Activated CD8-positive, alpha-beta T cell treated with anti-CD3 and anti-CD28 coated beads, Interleukin-2, amount 10 ng/mL, durations not matched to agents 7 days and 5 days (primary cell): ENCODE results near the gene SOX30. TPM values are rescaled to one million over a fixed set of nuclear protein-coding genes. Genes with fewer than 3 reads are reported as not detected.

Experiments
- ATAC-seq: fragments of 150-1000 bp; cut with Tn5 transposase; one replicate; pipeline ENCODE4 v1.10.0; 2021; ENCODE audit warnings: moderate library complexity
- CTCF ChIA-PET: fragments of 350-600 bp; sonication (Branson Sonifier 250); formaldehyde crosslinking; loops from one replicate; lab custom pipeline; 2021; ENCODE audit warnings: antibody characterized with exemption; lab: Charles Lee
- POLR2A ChIA-PET: fragments of 350-600 bp; sonication (Branson Sonifier 250); formaldehyde crosslinking; loops from one replicate; lab custom pipeline; 2021; ENCODE audit warnings: antibody characterized with exemption; lab: Charles Lee
- DNase-seq: peaks from one replicate; pipeline ENCODE4 v3.0.0-alpha.2; 2020
- H3K27ac Mint-ChIP-seq: one replicate; pipeline ENCODE4 v1.8.0; 2021; ENCODE audit warnings: mild to moderate bottlenecking, mixed read lengths
- H3K27me3 Mint-ChIP-seq: one replicate; pipeline ENCODE4 v1.8.0; 2021; ENCODE audit warnings: low read depth, mixed read lengths
- H3K36me3 Mint-ChIP-seq: one replicate; pipeline ENCODE4 v1.8.0; 2021; ENCODE audit warnings: low read depth, mixed read lengths
- H3K4me1 Mint-ChIP-seq: one replicate; pipeline ENCODE4 v1.8.0; 2021; ENCODE audit warnings: low read depth, mixed read lengths
- H3K4me3 Mint-ChIP-seq: one replicate; pipeline ENCODE4 v1.8.0; 2021; ENCODE audit warnings: mild to moderate bottlenecking, mixed read lengths
- H3K9me3 Mint-ChIP-seq: one replicate; pipeline ENCODE4 v1.8.0; 2022; ENCODE audit warnings: mixed read lengths; ENCODE audit not compliant: insufficient read depth
- total RNA-seq, 2 experiments: library from RNA; stranded (reverse); gene quantifications; one replicate each; pipeline ENCODE4 v1.2.3, GENCODE V29; 2021

The SOX30 gene
- total RNA-seq, 2 experiments from 2014 or later: 0.10 to 0.11 TPM

DNA sequence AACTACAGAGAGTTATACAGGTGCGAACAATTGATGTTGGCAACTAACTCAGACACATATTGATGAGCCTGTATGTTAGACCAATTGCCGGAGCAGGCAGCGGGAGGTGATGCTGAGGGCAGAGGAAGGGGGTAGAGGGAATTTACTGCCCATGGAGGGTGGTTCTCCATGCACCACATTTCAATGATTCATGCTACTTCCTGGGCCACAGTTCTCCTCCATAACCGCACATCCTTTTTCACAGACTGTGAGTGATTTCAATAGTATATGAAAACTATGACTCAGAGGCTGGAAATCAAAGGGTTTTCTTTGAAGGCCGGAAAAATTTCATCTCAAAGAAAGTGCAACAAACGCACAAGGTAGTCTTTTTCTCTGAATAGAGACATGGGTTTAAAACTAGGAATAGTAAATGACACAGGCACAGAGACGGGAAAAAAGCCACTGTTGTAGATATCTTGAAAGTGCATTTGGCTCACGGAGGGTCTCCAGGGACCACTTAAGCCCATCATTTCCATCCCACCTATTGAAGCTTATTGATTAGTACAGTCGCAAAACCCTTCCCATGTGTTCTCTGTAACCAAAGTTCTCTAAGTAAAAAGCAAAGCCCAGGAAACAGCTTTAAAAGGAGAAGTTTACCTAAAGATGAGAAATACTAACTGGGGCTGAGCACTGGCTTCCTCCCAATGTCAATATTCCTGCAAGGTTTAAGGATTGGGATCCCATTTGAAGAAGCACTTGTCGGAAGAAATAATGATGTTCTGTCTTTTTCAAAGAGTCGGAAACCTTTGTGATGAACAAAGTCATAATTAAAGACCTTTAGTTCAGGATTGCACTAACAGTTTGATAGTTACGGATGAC, 48.7 kb downstream of the SOX30 start:
- H3K27ac Mint-ChIP-seq: peak overlapping the region; percentile 84
- ATAC-seq: peak; percentile 69
- POLR2A ChIA-PET: no interaction called here
- no peaks in the 10 kb centered on the region for H3K27me3 Mint-ChIP-seq
- peaks cover 17% of the 10 kb centered on the region for H3K36me3 Mint-ChIP-seq
- CTCF ChIA-PET: no interaction called here
- H3K9me3 Mint-ChIP-seq: no peaks in the 10 kb centered on the region
- peak overlapping the region; percentile 56 for H3K4me3 Mint-ChIP-seq
- peaks cover 83% of the 10 kb centered on the region for H3K4me1 Mint-ChIP-seq
- peak; percentile 78 for DNase-seq

- ATAC-seq (peak; percentile 43), DNase-seq (peak; percentile 53)
- no peaks in the 10 kb centered on the region for H3K9me3 Mint-ChIP-seq
- ChIA-PET POLR2A (no interaction called here), CTCF (no interaction called here)
- H3K27ac Mint-ChIP-seq: peak overlapping the region; percentile 84
- H3K4me1 Mint-ChIP-seq: peaks cover 84% of the 10 kb centered on the region
- H3K4me3 Mint-ChIP-seq: no peak overlapping the region
- H3K27me3 Mint-ChIP-seq: no peaks in the 10 kb centered on the region
- H3K36me3 Mint-ChIP-seq: peaks cover 17% of the 10 kb centered on the region
These were observed 49.7 kb downstream of the SOX30 start for GRCh38 chr5:157602505-157602904.

DNA sequence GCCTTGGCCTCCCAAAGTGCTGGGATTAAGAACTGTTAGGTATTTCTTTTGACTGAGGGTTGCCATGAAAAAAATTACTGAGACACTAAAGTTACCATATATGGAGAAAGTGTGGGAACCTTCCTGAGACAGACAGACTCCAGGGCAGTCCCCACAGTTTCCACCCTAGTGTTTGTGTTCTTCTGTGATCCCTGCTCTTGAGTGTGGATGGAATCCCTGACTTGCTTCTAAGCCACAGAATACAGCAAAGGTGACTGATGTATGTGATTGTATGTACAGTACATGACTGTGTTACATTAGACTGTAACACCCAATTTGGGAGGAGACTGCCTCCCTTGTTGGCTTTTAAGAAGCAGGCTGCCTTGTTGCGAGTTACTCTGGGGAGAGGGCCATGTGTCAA, 52.0 kb downstream of the SOX30 start:
- Mint-ChIP-seq H3K27me3 (no peaks in the 10 kb centered on the region), H3K27ac (peak overlapping the region; percentile 60), H3K36me3 (peaks cover 23% of the 10 kb centered on the region), H3K4me3 (no peak overlapping the region), H3K4me1 (peaks cover 93% of the 10 kb centered on the region), H3K9me3 (no peaks in the 10 kb centered on the region)
- POLR2A ChIA-PET: no interaction called here
- CTCF ChIA-PET: no interaction called here
- no peak for DNase-seq
- ATAC-seq: no peak

- ATAC-seq (no peak), DNase-seq (no peak)
- Mint-ChIP-seq H3K4me1 (peaks cover 95% of the 10 kb centered on the region), H3K27me3 (no peaks in the 10 kb centered on the region), H3K36me3 (peaks cover 25% of the 10 kb centered on the region), H3K9me3 (no peaks in the 10 kb centered on the region), H3K27ac (no peak overlapping the region), H3K4me3 (no peak overlapping the region)
- ChIA-PET CTCF (interaction anchor here (0.6 to 0.9 kb wide), 2 partner anchors 22 to 27 kb away, joined by 3 read pairs; no protein-coding TSS in a partner anchor), POLR2A (no interaction called here)
These were observed 52.7 kb downstream of the SOX30 start for GRCh38 chr5:157599565-157599964.

GRCh38 chr5:157598350-157598936, 53.8 kb downstream of the SOX30 start:
- peak overlapping the region; percentile 65 for H3K27ac Mint-ChIP-seq
- ChIA-PET CTCF (interaction anchor here (0.9 to 1.6 kb wide), 2 partner anchors 13 to 21 kb away, joined by 3 to 4 read pairs; no protein-coding TSS in a partner anchor), POLR2A (no interaction called here)
- DNase-seq: no peak
- no peaks in the 10 kb centered on the region for H3K9me3 Mint-ChIP-seq
- H3K4me3 Mint-ChIP-seq: no peak overlapping the region
- ATAC-seq: no peak
- peaks cover 94% of the 10 kb centered on the region for H3K4me1 Mint-ChIP-seq
- no peaks in the 10 kb centered on the region for H3K27me3 Mint-ChIP-seq
- peaks cover 23% of the 10 kb centered on the region for H3K36me3 Mint-ChIP-seq

GRCh38 chr5:157597277-157597676, 55.0 kb downstream of the SOX30 start:
- POLR2A ChIA-PET: interaction anchor here (1.1 to 1.6 kb wide), 2 partner anchors 11 to 15 kb away, joined by 3 to 5 read pairs; no protein-coding TSS in a partner anchor
- H3K27me3 Mint-ChIP-seq: no peaks in the 10 kb centered on the region
- DNase-seq (no peak), ATAC-seq (no peak)
- peaks cover 24% of the 10 kb centered on the region for H3K36me3 Mint-ChIP-seq
- peaks cover 94% of the 10 kb centered on the region for H3K4me1 Mint-ChIP-seq
- no peak overlapping the region for H3K4me3 Mint-ChIP-seq
- H3K9me3 Mint-ChIP-seq: no peaks in the 10 kb centered on the region
- CTCF ChIA-PET: interaction anchor here (1.1 to 2.6 kb wide), 9 partner anchors 8 to 343 kb away, joined by 3 to 14 read pairs (median 6); no protein-coding TSS in a partner anchor
- H3K27ac Mint-ChIP-seq: peak overlapping the region; percentile 79

- peak; percentile 54 for DNase-seq
- peak; percentile 62 for ATAC-seq
- Mint-ChIP-seq H3K36me3 (peaks cover 29% of the 10 kb centered on the region), H3K4me3 (no peak overlapping the region), H3K4me1 (peaks cover 94% of the 10 kb centered on the region), H3K27ac (peak overlapping the region; percentile 79), H3K9me3 (no peaks in the 10 kb centered on the region), H3K27me3 (no peaks in the 10 kb centered on the region)
- ChIA-PET CTCF (interaction anchor here (0.6 to 2.6 kb wide), 12 partner anchors 9 to 343 kb away, joined by 3 to 14 read pairs (median 6); partner anchors contain the start of gene LSM11), POLR2A (interaction anchor here (0.9 to 1.6 kb wide), 2 partner anchors 11 to 16 kb away, joined by 3 to 5 read pairs; no protein-coding TSS in a partner anchor)
These were observed 55.8 kb downstream of the SOX30 start for GRCh38 chr5:157596487-157596886.

GRCh38 chr5:157594675-157595459, 57.4 kb downstream of the SOX30 start:
- peaks cover 80% of the 10 kb centered on the region for H3K4me1 Mint-ChIP-seq
- no peaks in the 10 kb centered on the region for H3K9me3 Mint-ChIP-seq
- ChIA-PET CTCF (interaction anchor here (0.8 to 2.6 kb wide), 6 partner anchors 14 to 148 kb away, joined by 3 to 10 read pairs (median 4); no protein-coding TSS in a partner anchor), POLR2A (no interaction called here)
- H3K4me3 Mint-ChIP-seq: peak overlapping the region; percentile 13
- ATAC-seq (no peak), DNase-seq (no peak)
- peak overlapping the region; percentile 47 for H3K27ac Mint-ChIP-seq
- no peaks in the 10 kb centered on the region for H3K27me3 Mint-ChIP-seq
- peaks cover 25% of the 10 kb centered on the region for H3K36me3 Mint-ChIP-seq

DNA sequence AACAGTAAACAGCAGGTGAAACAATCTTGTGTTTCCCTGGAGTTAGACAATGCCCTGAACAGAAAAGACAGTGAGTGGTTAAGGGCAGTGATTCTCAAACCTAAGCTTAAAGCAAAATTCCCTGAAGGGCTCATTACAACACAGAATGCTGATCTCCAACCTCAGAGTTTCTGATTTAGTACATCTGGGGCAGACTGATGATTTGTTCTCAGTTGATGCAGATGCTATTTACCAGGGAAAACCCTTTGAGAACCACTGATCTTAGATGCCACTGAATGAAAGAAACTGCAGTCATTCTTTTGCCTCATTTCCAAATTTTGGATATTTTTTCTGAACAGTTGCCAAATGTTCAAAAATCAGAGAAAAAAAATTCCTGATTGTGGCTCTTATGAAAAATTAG, 58.0 kb downstream of the SOX30 start:
- Mint-ChIP-seq H3K27me3 (no peaks in the 10 kb centered on the region), H3K36me3 (peaks cover 25% of the 10 kb centered on the region), H3K4me3 (no peak overlapping the region), H3K27ac (peak overlapping the region; percentile 47), H3K4me1 (peaks cover 77% of the 10 kb centered on the region), H3K9me3 (no peaks in the 10 kb centered on the region)
- DNase-seq: no peak
- CTCF ChIA-PET: interaction anchor here (1.0 to 2.6 kb wide), 5 partner anchors 14 to 149 kb away, joined by 3 to 7 read pairs (median 4); no protein-coding TSS in a partner anchor
- POLR2A ChIA-PET: interaction anchor here (0.6 to 1.4 kb wide), 2 partner anchors 13 to 245 kb away, joined by 3 read pairs; no protein-coding TSS in a partner anchor
- ATAC-seq: no peak

DNA sequence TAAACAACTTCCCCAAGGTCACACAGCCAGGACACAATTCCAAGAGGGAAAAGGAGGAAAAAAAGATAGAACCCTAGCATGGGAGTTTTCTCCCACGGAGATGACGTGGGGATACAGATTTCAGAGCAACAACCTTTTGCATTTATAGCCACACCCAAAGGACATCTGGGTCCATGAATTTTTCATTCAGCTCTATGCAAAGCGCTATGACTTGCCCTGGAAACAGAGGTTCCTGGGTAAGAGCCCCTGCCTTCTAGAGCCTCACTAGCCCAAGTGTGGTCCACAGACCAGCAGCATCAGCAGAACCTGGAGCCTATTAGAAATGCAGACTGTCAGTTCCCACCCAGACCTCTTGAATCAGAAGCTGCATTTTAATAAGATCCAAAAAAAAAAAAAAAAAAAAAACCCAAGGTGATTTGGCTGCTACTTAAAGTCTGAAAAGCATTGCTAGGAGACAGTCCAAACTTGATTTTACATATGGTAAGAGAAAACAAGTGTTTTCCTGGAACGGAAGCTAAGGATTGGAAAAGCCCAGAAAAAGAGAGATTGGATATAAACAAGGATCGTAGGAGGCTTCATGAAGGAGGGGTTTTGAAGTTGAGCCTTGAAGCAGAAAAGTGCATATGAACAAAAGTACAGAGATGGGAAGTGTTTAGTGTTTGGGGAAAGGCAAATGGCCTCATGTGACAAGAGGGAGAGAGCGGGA, 59.0 kb downstream of the SOX30 start:
- H3K4me3 Mint-ChIP-seq: no peak overlapping the region
- ChIA-PET CTCF (interaction anchor here (1.0 to 2.6 kb wide), 4 partner anchors 12 to 150 kb away, joined by 3 to 7 read pairs (median 5); no protein-coding TSS in a partner anchor), POLR2A (interaction anchor here (0.6 to 1.4 kb wide), 3 partner anchors 14 to 244 kb away, joined by 3 read pairs; no protein-coding TSS in a partner anchor)
- peaks cover 19% of the 10 kb centered on the region for H3K36me3 Mint-ChIP-seq
- peaks cover 66% of the 10 kb centered on the region for H3K4me1 Mint-ChIP-seq
- H3K27ac Mint-ChIP-seq: peak overlapping the region; percentile 53
- DNase-seq (no peak), ATAC-seq (no peak)
- H3K9me3 Mint-ChIP-seq: no peaks in the 10 kb centered on the region
- H3K27me3 Mint-ChIP-seq: no peaks in the 10 kb centered on the region
